ENCODE data around the gene ENKD1. TPM values are rescaled to one million over a fixed set of nuclear protein-coding genes. Genes with fewer than 3 reads are reported as not detected.

The ENKD1 gene
- total RNA-seq, 2 donors from 2014 or later, result 20.6 to 29.1 TPM

DNA sequence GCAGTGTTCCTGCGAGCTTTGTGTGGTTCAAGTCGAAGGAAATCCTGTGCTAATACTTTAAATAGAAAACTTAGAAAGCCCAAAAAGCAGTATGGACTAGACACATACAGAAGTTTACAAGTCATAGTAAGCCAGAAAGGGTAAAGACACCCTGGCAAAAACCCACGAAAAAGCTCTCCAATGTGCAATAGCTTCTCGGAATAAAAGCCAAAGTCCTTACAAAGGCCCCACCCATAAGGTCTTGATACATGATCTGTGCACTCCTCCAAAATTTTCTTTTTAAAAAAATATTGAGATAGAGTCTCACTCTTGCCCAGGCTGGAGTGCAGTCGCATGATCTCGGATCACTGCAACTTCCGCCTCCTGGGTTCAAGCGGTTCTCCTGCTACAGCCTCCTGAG lies 10.4 kb upstream of the ENKD1 start:
- Histone ChIP-seq H3K4me1 (replicated peaks) (peaks cover 12% of the 10 kb centered on the region), H3K36me3 (no peaks in the 10 kb centered on the region), H3K27ac (peak overlapping the region in 1 of 2 donors; percentile 29), H3K27me3 (replicated peaks; ENCODE audit: insufficient read depth) (no peaks in the 10 kb centered on the region), H3K4me3 (no peak overlapping the region), H3K9me3 (no peaks in the 10 kb centered on the region)
- intact Hi-C loops (cut with DNase I), result loop anchor here (10.0 kb wide), 1 partner anchor 128 kb away; the partner anchor contains the start of genes RANBP10 and TSNAXIP1
- no peak for DNase-seq (ENCODE audit: low spot score)
- TF ChIP-seq, protein P1, sequence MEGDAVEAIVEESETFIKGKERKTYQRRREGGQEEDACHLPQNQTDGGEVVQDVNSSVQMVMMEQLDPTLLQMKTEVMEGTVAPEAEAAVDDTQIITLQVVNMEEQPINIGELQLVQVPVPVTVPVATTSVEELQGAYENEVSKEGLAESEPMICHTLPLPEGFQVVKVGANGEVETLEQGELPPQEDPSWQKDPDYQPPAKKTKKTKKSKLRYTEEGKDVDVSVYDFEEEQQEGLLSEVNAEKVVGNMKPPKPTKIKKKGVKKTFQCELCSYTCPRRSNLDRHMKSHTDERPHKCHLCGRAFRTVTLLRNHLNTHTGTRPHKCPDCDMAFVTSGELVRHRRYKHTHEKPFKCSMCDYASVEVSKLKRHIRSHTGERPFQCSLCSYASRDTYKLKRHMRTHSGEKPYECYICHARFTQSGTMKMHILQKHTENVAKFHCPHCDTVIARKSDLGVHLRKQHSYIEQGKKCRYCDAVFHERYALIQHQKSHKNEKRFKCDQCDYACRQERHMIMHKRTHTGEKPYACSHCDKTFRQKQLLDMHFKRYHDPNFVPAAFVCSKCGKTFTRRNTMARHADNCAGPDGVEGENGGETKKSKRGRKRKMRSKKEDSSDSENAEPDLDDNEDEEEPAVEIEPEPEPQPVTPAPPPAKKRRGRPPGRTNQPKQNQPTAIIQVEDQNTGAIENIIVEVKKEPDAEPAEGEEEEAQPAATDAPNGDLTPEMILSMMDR (IDR thresholded peaks at IDR 0.05), result no peak
- no peak for TF ChIP-seq POLR2AphosphoS5 (IDR thresholded peaks at IDR 0.05)
- TF ChIP-seq POLR2A (IDR thresholded peaks at IDR 0.05), result no peak
- 67% methylated on average over 8 of the region's 8 CpGs for WGBS

DNA sequence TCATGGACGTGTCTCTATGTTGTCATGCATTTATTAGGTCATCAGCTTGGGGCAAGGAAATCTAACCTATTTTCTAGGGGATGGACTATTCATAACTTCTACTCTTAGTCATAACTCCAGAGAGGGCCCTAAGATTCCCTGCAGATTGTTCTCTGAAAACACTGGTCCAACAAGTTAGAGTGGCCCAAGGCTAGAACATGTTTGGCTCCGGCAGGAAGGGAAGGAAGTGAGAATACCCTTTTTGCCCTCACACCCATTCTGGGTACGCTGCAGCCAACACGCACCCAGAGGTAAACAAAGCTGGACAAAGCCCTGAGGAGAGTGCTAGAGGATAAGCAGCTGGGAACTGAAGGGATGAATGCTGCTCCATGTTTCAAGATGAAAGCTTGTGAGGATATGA lies 10.0 kb upstream of the ENKD1 start:
- Histone ChIP-seq H3K36me3 (no peaks in the 10 kb centered on the region), H3K9me3 (no peaks in the 10 kb centered on the region), H3K27ac (peak overlapping the region in 1 of 2 donors; percentile 29), H3K27me3 (replicated peaks; ENCODE audit: insufficient read depth) (no peaks in the 10 kb centered on the region), H3K4me1 (replicated peaks) (peaks cover 12% of the 10 kb centered on the region), H3K4me3 (no peak overlapping the region)
- WGBS, result 52% methylated on average over 4 of the region's 4 CpGs
- TF ChIP-seq POLR2AphosphoS5 (IDR thresholded peaks at IDR 0.05) (peak; percentile 47), POLR2A (IDR thresholded peaks at IDR 0.05) (no peak)
- DNase-seq (ENCODE audit: low spot score), result no peak
- intact Hi-C loops (cut with DNase I), result loop anchor here (10.0 kb wide), 1 partner anchor 128 kb away; the partner anchor contains the start of genes RANBP10 and TSNAXIP1

- peak overlapping the region in 1 of 2 donors; percentile 29 for H3K27ac ChIP-seq
- no peak overlapping the region for H3K4me3 ChIP-seq
- WGBS, result 95% methylated on average over 7 of the region's 7 CpGs
These were observed 9.4 kb upstream of the ENKD1 start for GRCh38 chr16:67675999-67676398.

DNA sequence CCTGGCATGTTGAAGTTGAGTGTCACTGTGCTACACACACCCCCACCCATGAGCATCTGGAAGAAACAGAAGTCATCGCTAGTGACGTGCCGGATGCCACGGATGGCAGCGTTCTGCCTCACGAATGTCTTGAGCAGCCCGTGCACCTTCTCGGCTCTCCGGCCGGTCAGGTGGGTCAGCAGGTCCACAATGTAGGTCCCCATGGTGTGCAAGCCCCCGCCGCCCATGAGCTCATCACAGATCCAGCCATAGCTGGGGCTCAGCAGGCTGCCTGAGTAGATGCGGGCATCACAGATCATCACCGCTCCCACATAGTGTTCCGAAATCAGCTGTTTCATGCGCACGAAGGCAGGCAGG lies 9.0 kb upstream of the ENKD1 start:
- Histone ChIP-seq H3K27ac (peak overlapping the region in 1 of 2 donors; percentile 29), H3K4me3 (no peak overlapping the region), H3K4me1 (replicated peaks) (peaks cover 12% of the 10 kb centered on the region), H3K27me3 (replicated peaks; ENCODE audit: insufficient read depth) (no peaks in the 10 kb centered on the region), H3K9me3 (no peaks in the 10 kb centered on the region), H3K36me3 (no peaks in the 10 kb centered on the region)
- intact Hi-C loops (cut with DNase I), result loop anchor here (10.0 kb wide), 1 partner anchor 129 kb away; the partner anchor contains the start of genes RANBP10 and TSNAXIP1
- 96% methylated on average over 17 of the region's 17 CpGs for WGBS
- TF ChIP-seq, protein P1 (IDR thresholded peaks at IDR 0.05), result no peak
- TF ChIP-seq POLR2A (IDR thresholded peaks at IDR 0.05), result no peak
- no peak for TF ChIP-seq POLR2AphosphoS5 (IDR thresholded peaks at IDR 0.05)
- no peak for DNase-seq (ENCODE audit: low spot score)

More at GRCh38 chr16:67675999-67676398, 9.4 kb upstream of the ENKD1 start:
- DNase-seq (ENCODE audit: low spot score), result no peak
- peaks cover 12% of the 10 kb centered on the region for H3K4me1 ChIP-seq (replicated peaks)
- TF ChIP-seq, protein P1 (IDR thresholded peaks at IDR 0.05), result no peak
- TF ChIP-seq POLR2A (IDR thresholded peaks at IDR 0.05) (no peak), POLR2AphosphoS5 (IDR thresholded peaks at IDR 0.05) (no peak)
- H3K9me3 ChIP-seq, result no peaks in the 10 kb centered on the region
- no peaks in the 10 kb centered on the region for H3K36me3 ChIP-seq
- intact Hi-C loops (cut with DNase I), result loop anchor here (10.0 kb wide), 1 partner anchor 129 kb away; the partner anchor contains the start of genes RANBP10 and TSNAXIP1
- H3K27me3 ChIP-seq (replicated peaks; ENCODE audit: insufficient read depth), result no peaks in the 10 kb centered on the region

DNA sequence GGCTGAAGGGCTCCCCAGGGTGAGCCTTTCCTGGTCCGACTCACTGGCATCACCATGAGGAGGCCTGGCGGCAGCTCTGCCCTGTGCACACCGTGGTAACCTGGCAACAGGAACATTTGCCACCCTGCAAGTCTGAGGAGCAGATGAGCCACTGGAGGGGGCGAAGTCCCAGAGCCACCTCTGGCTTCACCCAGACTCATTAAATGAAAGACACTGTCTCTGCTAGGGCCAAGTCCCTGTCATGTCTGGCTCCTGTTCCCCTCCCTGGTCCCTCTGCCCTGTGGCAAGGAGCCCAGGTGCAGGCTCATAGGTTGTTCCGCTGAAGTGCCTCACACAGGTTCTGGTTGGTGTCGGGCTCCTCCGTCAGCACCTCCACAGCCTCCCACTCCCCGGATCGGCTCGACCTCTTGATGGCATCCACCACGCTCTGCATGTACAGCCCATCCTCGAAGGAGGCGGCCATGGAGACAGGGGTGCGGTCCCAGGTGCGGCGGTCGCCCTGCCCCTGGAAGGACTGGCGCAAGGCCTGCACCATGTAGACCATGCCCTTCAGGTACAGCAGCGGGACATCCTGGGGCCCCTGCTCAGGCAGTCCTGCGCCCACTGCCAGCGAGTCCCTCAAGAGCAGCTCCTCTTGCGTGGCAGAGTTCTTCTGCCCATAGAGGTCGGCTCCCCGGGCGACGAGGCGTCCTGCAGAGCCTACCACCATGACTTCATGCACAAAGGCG lies 8.5 kb upstream of the ENKD1 start:
- no peak for TF ChIP-seq POLR2AphosphoS5 (IDR thresholded peaks at IDR 0.05)
- TF ChIP-seq, protein P1 (IDR thresholded peaks at IDR 0.05), result no peak
- no peak for TF ChIP-seq POLR2A (IDR thresholded peaks at IDR 0.05)
- H3K9me3 ChIP-seq, result no peaks in the 10 kb centered on the region
- peaks cover 12% of the 10 kb centered on the region for H3K4me1 ChIP-seq (replicated peaks)
- H3K36me3 ChIP-seq, result no peaks in the 10 kb centered on the region
- intact Hi-C loops (cut with DNase I), result loop anchor here (5.0 to 10.0 kb wide), 2 partner anchors 130 to 252 kb away; partner anchors contain the start of genes RANBP10 and TSNAXIP1
- 95% methylated on average over 28 of the region's 28 CpGs for whole genome bisulfite sequencing
- no peak for DNase-seq (ENCODE audit: low spot score)
- no peak overlapping the region for H3K4me3 ChIP-seq
- H3K27ac ChIP-seq, result no peak overlapping the region
- H3K27me3 ChIP-seq (replicated peaks; ENCODE audit: insufficient read depth), result no peaks in the 10 kb centered on the region

All from prostate gland (tissue), 2 donors.